ENCODE data around the gene CCDC60. TPM values are rescaled to one million over a fixed set of nuclear protein-coding genes. Genes with fewer than 3 reads are reported as not detected.

CCDC60 gene
- total RNA-seq, 1 experiment from 2014 or later, result not detected

- ATAC-seq, result no peak
- Histone ChIP-seq H3K36me3 (ENCODE audit: control insufficient read depth in 1 of 2, insufficient read depth in 2 of 2, low read length in 2 of 2) (no peaks in the 10 kb centered on the region), H2AFZ (ENCODE audit: low read depth, low read length, poor library complexity, severe bottlenecking) (no peak overlapping the region), H3K4me2 (ENCODE audit: low read length) (no peak overlapping the region), H3K4me3 (replicated peaks in 1 of 2; ENCODE audit: low read depth in 1 of 2, low read length in 2 of 2) (no peak overlapping the region), H4K20me1 (ENCODE audit: insufficient read depth) (no peaks in the 10 kb centered on the region), H3K27ac (ENCODE audit: low read depth, low read length) (no peak overlapping the region), H3K9me3 (ENCODE audit: control insufficient read depth in 1 of 2, insufficient read depth in 1 of 2, low read depth in 1 of 2, low read length in 2 of 2) (no peaks in the 10 kb centered on the region), H3K27me3 (ENCODE audit: insufficient read depth, low read length) (peaks cover 17% of the 10 kb centered on the region; the same call in 1 of the 2 replicates), H3K4me1 (ENCODE audit: control insufficient read depth in 1 of 2, insufficient read depth in 2 of 2, low read length in 2 of 2) (no peaks in the 10 kb centered on the region), H3K9me2 (ENCODE audit: insufficient read depth) (no peaks in the 10 kb centered on the region), H3K9ac (ENCODE audit: low read length) (no peak overlapping the region), H3K79me2 (ENCODE audit: insufficient read depth, low read length) (no peaks in the 10 kb centered on the region)
- no peak for DNase-seq (ENCODE audit: low read depth, low spot score)
- TF ChIP-seq REST (IDR thresholded peaks at IDR 0.05; ENCODE audit: low read depth) (no peak), CTCF (IDR thresholded peaks at IDR 0.05 in 2 of 3, conservative IDR thresholded peaks at IDR 0.05 in 1 of 3; ENCODE audit: borderline replicate concordance in 1 of 3, insufficient read depth in 1 of 3, low read depth in 2 of 3, low read length in 2 of 3) (no peak), ELF1 (IDR thresholded peaks at IDR 0.05; ENCODE audit: borderline replicate concordance, low read depth) (no peak), CEBPB (IDR thresholded peaks at IDR 0.05; ENCODE audit: low read depth) (no peak)
- ChIA-PET POLR2A (no interaction called here), RAD21 (ENCODE audit: low non-redundant PET in 1 of 2, low total read pairs in 2 of 2, uncharacterized antibody in 2 of 2, unreplicated experiment in 2 of 2) (no interaction called here), CTCF (no interaction called here)
- intact Hi-C loops (cut with micrococcal nuclease), result no loop called here
- BruUV-seq (replicated peaks), result no TSS peak
Observed at GRCh38 chr12:119410396-119410795, 75.9 kb downstream of the CCDC60 start.

Data from HCT116 (cell line).